ENCODE data around the gene POSTN.
A peak's percentile ranks its signal among the peaks of the same experiment; 100 is the strongest.

- no peak for TF ChIP-seq EZH2 (IDR thresholded peaks at IDR 0.05; ENCODE audit: low read length)
- peak in 2 of 3 experiments; percentile 29 to 30 for TF ChIP-seq CTCF (optimal IDR thresholded peaks at IDR 0.05 in 1 of 3, IDR thresholded peaks at IDR 0.05 in 1 of 3, conservative IDR thresholded peaks at IDR 0.05 in 1 of 3; ENCODE audit: extremely low read depth in 1 of 3, insufficient read depth in 2 of 3, low read length in 3 of 3)
Measured at GRCh38 chr13:37608750-37609339, 10.3 kb upstream of the POSTN start.

All from keratinocyte (primary cell).